Measurements from ENCODE around the gene SLC16A12.
A peak's percentile ranks its signal among the peaks of the same experiment; 100 is the strongest.

The SLC16A12 gene

GRCh38 chr10:89414146-89414878 is 121.1 kb downstream of the SLC16A12 start, which contains the start of gene IFIT5:
Gene IFIT5 (plus strand): TSS chr10:89414568. CDS start chr10:89414799, 231 bp downstream.
- H3K27ac ChIP-seq (ENCODE audit: extremely low read depth, low read depth, low read length), result peak within 1 kb of the TSS; percentile 68
- H3K4me1 ChIP-seq (ENCODE audit: control insufficient read depth, insufficient read depth, low read length), result peaks cover 3% of the 10 kb centered on the region; the same call in 1 of the 2 replicates
- CTCF ChIA-PET, result interaction anchor here (0.8 to 1.3 kb wide), 3 partner anchors 21 to 151 kb away, joined by 3 to 4 read pairs (median 3); partner anchors contain the start of gene IFIT1
- POLR2A ChIA-PET, result no interaction called here
- H3K9me3 ChIP-seq (ENCODE audit: control insufficient read depth, insufficient read depth, low read depth, low read length), result no peaks in the 10 kb centered on the region
- H3K36me3 ChIP-seq (ENCODE audit: control insufficient read depth in 2 of 2, insufficient read depth in 1 of 2, low read length in 2 of 2), result peaks cover 7 to 15% of the 10 kb centered on the region in 2 experiments
- H3K4me3 ChIP-seq (ENCODE audit: low read depth, low read length), result peak within 1 kb of the TSS; percentile 74
- peak; percentile 63 for TF ChIP-seq GLIS1 (tag by site-specific recombination; IDR thresholded peaks at IDR 0.05)
- TF ChIP-seq SALL2 (tag by site-specific recombination; IDR thresholded peaks at IDR 0.05; ENCODE audit: borderline replicate concordance), result no peak
- 0 out of 2 replicates have a peak, but pooled peaks have one; percentile 23 for TF ChIP-seq ZNF423 (tag by site-specific recombination; IDR thresholded peaks at IDR 0.05)
- TF ChIP-seq PRDM1 (tag by site-specific recombination; IDR thresholded peaks at IDR 0.05), result no peak; the same call in 1 of the 2 replicates
- TF ChIP-seq ZNF660 (tag by site-specific recombination; IDR thresholded peaks at IDR 0.05), result 0 out of 2 replicates have a peak, but pooled peaks have one; percentile 45
- TF ChIP-seq ZNF202 (tag by site-specific recombination; IDR thresholded peaks at IDR 0.05; ENCODE audit: borderline replicate concordance), result no peak
- no peak for TF ChIP-seq ZFP3 (tag by site-specific recombination; IDR thresholded peaks at IDR 0.05; ENCODE audit: low read depth)
- TF ChIP-seq ZNF596 (tag by site-specific recombination; IDR thresholded peaks at IDR 0.05), result 0 out of 2 replicates have a peak, but pooled peaks have one; percentile 17
- TF ChIP-seq, protein P1, sequence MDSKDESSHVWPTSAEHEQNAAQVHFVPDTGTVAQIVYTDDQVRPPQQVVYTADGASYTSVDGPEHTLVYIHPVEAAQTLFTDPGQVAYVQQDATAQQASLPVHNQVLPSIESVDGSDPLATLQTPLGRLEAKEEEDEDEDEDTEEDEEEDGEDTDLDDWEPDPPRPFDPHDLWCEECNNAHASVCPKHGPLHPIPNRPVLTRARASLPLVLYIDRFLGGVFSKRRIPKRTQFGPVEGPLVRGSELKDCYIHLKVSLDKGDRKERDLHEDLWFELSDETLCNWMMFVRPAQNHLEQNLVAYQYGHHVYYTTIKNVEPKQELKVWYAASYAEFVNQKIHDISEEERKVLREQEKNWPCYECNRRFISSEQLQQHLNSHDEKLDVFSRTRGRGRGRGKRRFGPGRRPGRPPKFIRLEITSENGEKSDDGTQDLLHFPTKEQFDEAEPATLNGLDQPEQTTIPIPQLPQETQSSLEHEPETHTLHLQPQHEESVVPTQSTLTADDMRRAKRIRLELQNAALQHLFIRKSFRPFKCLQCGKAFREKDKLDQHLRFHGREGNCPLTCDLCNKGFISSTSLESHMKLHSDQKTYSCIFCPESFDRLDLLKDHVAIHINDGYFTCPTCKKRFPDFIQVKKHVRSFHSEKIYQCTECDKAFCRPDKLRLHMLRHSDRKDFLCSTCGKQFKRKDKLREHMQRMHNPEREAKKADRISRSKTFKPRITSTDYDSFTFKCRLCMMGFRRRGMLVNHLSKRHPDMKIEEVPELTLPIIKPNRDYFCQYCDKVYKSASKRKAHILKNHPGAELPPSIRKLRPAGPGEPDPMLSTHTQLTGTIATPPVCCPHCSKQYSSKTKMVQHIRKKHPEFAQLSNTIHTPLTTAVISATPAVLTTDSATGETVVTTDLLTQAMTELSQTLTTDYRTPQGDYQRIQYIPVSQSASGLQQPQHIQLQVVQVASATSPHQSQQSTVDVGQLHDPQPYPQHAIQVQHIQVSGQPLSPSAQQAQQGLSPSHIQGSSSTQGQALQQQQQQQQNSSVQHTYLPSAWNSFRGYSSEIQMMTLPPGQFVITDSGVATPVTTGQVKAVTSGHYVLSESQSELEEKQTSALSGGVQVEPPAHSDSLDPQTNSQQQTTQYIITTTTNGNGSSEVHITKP (tag by site-specific recombination; IDR thresholded peaks at IDR 0.05), result no peak
- 0 out of 2 replicates have a peak, but pooled peaks have one; percentile 11 for TF ChIP-seq ZBTB17 (tag by site-specific recombination; IDR thresholded peaks at IDR 0.05)
- TF ChIP-seq ZNF48 (tag by site-specific recombination; IDR thresholded peaks at IDR 0.05), result no peak
- TF ChIP-seq ZNF155 (tag by site-specific recombination; IDR thresholded peaks at IDR 0.05), result no peak
- no peak for TF ChIP-seq ZBTB44 (tag by site-specific recombination; IDR thresholded peaks at IDR 0.05)
- no peak for TF ChIP-seq ZNF768 (tag by site-specific recombination; IDR thresholded peaks at IDR 0.05)
- TF ChIP-seq, protein P2, sequence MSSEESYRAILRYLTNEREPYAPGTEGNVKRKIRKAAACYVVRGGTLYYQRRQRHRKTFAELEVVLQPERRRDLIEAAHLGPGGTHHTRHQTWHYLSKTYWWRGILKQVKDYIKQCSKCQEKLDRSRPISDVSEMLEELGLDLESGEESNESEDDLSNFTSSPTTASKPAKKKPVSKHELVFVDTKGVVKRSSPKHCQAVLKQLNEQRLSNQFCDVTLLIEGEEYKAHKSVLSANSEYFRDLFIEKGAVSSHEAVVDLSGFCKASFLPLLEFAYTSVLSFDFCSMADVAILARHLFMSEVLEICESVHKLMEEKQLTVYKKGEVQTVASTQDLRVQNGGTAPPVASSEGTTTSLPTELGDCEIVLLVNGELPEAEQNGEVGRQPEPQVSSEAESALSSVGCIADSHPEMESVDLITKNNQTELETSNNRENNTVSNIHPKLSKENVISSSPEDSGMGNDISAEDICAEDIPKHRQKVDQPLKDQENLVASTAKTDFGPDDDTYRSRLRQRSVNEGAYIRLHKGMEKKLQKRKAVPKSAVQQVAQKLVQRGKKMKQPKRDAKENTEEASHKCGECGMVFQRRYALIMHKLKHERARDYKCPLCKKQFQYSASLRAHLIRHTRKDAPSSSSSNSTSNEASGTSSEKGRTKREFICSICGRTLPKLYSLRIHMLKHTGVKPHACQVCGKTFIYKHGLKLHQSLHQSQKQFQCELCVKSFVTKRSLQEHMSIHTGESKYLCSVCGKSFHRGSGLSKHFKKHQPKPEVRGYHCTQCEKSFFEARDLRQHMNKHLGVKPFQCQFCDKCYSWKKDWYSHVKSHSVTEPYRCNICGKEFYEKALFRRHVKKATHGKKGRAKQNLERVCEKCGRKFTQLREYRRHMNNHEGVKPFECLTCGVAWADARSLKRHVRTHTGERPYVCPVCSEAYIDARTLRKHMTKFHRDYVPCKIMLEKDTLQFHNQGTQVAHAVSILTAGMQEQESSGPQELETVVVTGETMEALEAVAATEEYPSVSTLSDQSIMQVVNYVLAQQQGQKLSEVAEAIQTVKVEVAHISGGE (tag by site-specific recombination; conservative IDR thresholded peaks at IDR 0.05; ENCODE audit: low read depth), result 0 out of 2 replicates have a peak, but pooled peaks have one; percentile 7
- peak; percentile 30; the same call in 1 of the 2 replicates for TF ChIP-seq KLF9 (tag by site-specific recombination; IDR thresholded peaks at IDR 0.05; ENCODE audit: low read depth)
- TF ChIP-seq WT1 (tag by site-specific recombination; IDR thresholded peaks at IDR 0.05), result peak; percentile 38; the same call in 1 of the 2 replicates
- peak; percentile 58; the same call in 1 of the 2 replicates for TF ChIP-seq ZXDB (tag by site-specific recombination; IDR thresholded peaks at IDR 0.05)
- TF ChIP-seq ZNF701 (tag by site-specific recombination; IDR thresholded peaks at IDR 0.05), result no peak
- no peak for TF ChIP-seq ZNF626 (tag by site-specific recombination; IDR thresholded peaks at IDR 0.05)
- TF ChIP-seq ZSCAN30 (tag by site-specific recombination; IDR thresholded peaks at IDR 0.05), result 0 out of 2 replicates have a peak, but pooled peaks have one; percentile 23
- no peak for TF ChIP-seq ZNF23 (tag by site-specific recombination; IDR thresholded peaks at IDR 0.05; ENCODE audit: borderline replicate concordance)
- TF ChIP-seq YY2 (tag by site-specific recombination; IDR thresholded peaks at IDR 0.05), result no peak
- TF ChIP-seq, protein P3, sequence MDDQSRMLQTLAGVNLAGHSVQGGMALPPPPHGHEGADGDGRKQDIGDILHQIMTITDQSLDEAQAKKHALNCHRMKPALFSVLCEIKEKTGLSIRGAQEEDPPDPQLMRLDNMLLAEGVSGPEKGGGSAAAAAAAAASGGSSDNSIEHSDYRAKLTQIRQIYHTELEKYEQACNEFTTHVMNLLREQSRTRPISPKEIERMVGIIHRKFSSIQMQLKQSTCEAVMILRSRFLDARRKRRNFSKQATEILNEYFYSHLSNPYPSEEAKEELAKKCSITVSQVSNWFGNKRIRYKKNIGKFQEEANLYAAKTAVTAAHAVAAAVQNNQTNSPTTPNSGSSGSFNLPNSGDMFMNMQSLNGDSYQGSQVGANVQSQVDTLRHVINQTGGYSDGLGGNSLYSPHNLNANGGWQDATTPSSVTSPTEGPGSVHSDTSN (CRISPR knock-in tag; IDR thresholded peaks at IDR 0.05), result no peak
- TF ChIP-seq, protein P4, sequence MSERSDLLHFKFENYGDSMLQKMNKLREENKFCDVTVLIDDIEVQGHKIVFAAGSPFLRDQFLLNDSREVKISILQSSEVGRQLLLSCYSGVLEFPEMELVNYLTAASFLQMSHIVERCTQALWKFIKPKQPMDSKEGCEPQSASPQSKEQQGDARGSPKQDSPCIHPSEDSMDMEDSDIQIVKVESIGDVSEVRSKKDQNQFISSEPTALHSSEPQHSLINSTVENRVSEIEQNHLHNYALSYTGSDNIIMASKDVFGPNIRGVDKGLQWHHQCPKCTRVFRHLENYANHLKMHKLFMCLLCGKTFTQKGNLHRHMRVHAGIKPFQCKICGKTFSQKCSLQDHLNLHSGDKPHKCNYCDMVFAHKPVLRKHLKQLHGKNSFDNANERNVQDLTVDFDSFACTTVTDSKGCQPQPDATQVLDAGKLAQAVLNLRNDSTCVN (tag by site-specific recombination; optimal IDR thresholded peaks at IDR 0.05), result peak; percentile 93
- 0 out of 2 replicates have a peak, but pooled peaks have one; percentile 16 for TF ChIP-seq ZBTB21 (tag by site-specific recombination; IDR thresholded peaks at IDR 0.05)
